Activated CD4-positive, alpha-beta T cell treated with anti-CD3 and anti-CD28 coated beads, Interleukin-10, Interleukin-2, amounts not matched to agents 100 ng/mL and 50 ng/mL, durations not matched to agents 16 hours and 8 hours (primary cell): ENCODE data around the gene CELA2B.
"Not testable (repeated sequence)": the region's sequence is repeated elsewhere in the genome, so short reads cannot be mapped to it uniquely, and the experiment has no call there.

Experiments
- DNase-seq: peaks from one replicate; pipeline ENCODE4 v3.0.0-alpha.2; 2020

The CELA2B gene

GRCh38 chr1:15445390-15446122 is 30.3 kb upstream of the CELA2B start:
- DNase-seq, result no peak

GRCh38 chr1:15446212-15446611 is 29.7 kb upstream of the CELA2B start:
- no peak for DNase-seq

- DNase-seq, result no peak
Measured at GRCh38 chr1:15448877-15449462, 26.9 kb upstream of the CELA2B start.

DNA sequence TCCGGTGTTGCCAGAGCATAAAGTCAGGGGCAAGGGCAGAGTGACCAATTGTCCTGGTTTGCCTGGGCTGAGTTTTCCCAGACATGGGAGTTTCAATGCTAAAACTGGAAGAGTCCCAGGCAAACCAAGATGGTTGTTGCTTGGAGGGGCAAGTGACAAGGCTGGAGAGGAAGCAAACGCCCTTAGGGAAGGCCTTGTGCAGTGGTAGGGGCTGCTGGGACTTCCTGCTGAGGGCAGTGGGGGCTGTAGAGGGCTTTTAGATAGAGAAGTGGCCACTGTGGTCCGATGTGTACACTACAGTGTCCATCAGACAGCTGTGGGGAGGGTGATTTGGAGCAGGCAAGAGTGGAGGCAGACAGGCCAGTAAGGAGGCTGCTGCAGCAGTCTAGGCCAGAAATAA is 26.3 kb upstream of the CELA2B start:
- no peak for DNase-seq

DNA sequence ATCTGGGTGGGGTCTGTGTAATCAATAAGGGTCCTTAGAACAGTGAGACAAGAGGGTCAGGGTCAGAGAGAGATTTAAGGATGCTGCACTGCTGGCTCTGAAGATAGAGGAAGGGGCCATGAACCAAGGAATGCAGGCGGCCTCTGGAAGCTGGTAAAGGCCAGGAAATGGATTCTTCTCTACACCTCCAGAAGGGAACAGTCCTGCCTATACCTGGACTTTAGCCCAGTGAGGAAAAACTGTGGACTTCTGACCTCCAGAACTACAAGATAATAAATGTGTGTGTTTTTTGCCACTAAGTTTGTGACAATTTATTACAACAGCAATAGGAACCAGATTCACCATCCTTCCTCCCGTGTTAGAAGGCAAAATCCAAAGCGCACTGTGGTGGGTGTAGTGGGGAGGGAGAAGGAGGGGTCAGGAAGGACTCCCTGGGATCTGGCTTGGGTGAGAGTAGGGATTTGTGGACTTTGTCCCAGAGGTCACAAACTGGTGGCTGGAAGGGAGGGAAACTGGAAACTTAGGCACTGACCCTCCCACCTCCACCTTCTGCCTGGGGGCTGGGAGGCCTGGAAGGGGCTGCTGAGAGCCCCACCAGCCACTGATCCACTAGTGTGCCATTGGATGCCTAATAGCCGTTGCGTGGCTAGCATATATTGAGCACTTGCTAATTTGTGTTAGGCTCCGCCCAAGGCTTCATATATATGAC is 24.7 kb upstream of the CELA2B start:
- DNase-seq, result no peak

- DNase-seq, result no peak
Measured at GRCh38 chr1:15452216-15452615, 23.7 kb upstream of the CELA2B start.

DNA sequence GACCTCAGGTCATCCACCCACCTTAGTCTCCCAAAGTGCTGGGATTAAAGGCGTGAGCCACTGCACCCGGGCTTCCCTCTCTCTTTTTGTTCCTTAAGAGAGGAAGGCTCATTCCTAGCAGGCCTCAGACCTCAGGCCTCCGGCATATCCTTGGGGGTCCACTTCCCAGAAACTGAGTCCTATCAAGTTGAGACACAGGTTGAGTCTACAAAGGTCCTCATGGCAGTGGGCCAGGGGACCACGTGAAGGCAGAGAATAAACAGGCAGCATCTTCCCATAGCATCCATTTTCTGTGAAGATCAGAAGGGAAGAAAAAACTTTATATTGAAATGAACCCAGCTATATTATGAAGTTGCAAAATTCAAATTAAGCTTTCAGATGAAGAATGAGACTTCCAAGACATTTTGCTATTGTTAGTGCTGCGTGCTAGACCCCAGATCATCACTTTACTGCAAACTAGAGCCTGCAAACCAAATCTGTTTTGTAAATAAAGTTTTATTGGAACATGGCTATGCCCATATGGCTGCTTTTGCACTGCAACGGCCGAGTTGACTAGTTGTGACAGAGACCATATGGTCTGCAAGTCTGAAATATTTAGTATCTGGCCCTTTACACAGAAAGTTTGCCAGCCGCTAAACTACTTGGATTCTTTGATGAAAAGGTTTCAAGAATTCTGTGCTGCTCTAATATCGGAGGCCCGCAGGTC is 22.9 kb upstream of the CELA2B start:
- DNase-seq, result no peak

DNA sequence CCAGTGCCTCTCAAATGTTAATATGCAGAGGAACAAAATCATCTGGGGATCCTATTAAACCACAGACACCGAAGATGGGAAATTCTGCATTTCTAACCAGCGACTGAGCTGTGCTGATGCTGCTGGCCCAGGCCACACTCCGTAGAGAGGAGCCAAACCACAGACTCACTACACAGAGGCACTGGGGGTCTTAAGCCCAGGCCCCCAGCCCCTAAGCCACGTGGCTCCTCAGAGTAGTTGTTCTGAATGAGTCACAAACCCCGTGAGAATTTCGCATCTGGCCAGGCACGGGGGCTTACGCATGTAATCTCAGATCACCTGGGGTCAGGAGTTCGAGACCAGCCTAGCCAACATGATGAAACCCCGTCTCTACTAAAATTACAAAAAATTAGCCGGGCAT is 22.2 kb upstream of the CELA2B start:
- no peak for DNase-seq

GRCh38 chr1:15454256-15454655 is 21.6 kb upstream of the CELA2B start:
- no peak for DNase-seq

- DNase-seq, result peak; percentile 17
Measured at GRCh38 chr1:15455522-15455921, 20.4 kb upstream of the CELA2B start.

DNA sequence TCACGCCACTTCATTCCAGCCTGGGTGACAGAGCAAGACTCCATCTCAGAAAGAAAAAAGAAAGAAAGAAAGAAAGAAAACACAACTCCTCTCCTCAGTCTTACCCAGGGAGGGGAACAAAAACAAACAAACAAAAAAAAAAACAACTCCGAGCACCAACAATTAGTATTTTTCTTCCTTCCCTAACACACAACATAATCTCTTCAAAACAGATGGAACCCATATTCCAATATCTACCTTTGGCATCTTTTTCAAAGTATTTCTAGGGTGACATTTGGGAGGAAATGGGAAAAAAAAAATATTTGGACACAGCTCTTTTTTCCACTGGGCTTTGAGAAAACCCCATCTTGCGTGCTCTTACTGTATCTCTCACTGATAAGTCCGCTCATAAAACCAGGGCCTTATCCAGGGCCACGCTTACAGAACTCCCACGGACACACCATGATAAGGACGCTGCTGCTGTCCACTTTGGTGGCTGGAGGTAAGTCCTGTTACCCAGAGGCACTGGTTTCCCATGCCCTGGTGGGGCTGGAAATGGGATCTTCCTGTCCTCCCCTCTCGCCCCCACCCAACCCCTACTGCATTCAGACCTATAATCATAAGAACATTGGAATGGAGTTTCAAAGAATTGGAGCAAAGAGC is 19.5 kb upstream of the CELA2B start, which contains the start of gene CELA2A:
Gene CELA2A (plus strand): TSS at position 420 of the 642 bp plus-strand sequence. CDS start 22 bp downstream, at position 442.
- no peak for DNase-seq

- DNase-seq, result no peak
Measured at GRCh38 chr1:15457585-15457984, 18.3 kb upstream of the CELA2B start.

DNA sequence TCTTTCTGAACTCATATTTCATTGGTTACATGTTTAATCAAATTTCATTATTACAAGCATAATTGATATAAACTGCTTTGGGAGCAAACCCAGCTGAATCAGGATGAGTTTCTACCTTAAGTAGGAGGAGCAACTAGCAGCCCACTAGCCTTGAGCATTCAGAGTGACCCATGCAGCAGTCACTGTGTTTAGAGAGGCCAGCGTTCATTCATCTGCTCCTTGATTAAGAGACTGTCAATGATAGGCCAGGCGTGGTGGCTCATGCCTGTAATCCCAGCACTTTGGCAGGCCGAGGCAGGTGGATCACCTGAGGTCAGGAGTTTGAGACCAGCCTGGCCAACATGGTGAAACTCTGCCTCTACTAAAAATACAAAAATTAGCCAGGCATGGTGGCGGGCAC is 17.5 kb upstream of the CELA2B start:
- DNase-seq, result not testable (repeated sequence)

DNA sequence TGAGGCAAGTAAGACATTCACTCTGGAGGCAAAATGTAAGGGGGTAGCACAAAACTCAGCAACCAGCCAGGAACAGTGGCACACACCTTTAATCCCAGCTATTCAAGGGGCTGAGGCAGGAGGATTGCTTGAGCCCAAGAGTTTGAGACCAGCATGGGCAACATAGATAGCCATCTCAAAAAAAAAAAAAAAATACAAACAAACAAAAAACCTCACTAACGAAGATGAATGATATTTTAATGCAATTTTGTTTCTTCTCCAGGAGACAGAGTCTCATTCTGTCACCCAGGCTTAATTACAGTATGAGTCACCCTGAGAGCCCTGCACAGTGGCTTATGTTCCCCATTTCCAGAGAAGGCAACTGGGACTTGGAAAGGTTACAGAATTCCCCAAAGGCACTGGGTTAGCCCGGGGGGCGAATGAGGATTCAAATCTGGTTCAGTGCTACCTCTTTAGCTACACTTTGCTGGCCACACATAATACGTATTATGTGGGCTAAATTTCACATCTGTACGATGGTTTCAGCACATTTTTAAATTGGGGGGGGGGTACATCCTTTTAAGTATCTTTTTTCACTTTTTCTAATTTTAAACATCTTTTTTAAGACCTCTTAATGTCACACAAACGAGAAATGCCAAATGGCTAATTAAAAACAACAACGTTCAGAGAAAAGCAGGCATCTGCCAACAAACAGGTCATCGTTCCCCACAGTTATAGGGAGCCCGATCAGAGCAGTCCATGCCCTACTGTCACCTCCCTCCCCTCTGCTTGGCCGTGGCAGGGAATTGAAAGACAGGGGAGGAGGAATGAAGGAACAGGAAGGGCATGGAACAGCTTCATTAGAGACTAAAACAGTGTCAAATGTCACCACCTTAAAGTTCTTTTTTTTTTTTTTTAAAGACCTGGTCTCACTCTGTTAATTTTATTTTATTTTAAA is 15.9 kb upstream of the CELA2B start:
- no peak for DNase-seq

DNA sequence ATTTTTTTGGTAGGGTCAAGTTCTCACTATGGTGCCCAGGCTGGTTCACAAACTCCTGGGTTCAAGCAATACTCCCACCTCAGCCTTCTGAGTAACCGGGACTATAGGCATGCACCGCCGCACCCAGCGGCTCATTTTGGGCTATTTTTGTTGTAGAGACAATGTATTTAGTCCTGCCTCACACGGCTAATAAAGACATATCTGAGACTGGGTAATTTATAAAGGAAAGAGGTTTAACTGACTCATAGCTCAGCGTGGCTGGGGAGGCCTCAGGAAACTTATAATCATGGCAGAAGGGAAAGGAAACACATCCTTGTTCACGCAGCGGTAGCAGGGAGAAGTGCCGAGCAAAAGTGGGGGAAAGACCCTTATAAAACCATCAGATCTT is 15.2 kb upstream of the CELA2B start:
- DNase-seq, result no peak

GRCh38 chr1:15463064-15463800 is 12.7 kb upstream of the CELA2B start:
- DNase-seq, result not testable (repeated sequence)

DNA sequence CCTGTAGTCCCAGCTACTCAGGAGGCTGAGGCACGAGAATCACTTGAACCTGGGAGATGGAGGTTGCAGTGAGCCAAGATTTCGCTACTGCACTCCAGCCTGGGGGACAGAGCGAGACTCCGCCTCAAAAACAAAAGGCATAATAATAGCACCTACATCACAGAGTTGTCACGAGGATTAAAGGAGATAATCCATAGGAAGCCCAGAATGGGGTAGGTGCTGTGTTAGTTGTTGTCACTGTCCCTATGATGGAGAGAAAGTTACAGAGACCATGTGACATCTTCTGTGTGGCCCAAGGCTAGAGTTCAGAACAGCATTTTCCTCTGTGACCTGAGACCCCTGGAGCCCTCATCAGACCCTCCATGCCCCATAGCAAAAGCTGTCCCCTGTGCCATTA is 12.0 kb upstream of the CELA2B start:
- DNase-seq, result not testable (repeated sequence)

GRCh38 chr1:15465674-15466073 is 10.2 kb upstream of the CELA2B start:
- no peak for DNase-seq

DNA sequence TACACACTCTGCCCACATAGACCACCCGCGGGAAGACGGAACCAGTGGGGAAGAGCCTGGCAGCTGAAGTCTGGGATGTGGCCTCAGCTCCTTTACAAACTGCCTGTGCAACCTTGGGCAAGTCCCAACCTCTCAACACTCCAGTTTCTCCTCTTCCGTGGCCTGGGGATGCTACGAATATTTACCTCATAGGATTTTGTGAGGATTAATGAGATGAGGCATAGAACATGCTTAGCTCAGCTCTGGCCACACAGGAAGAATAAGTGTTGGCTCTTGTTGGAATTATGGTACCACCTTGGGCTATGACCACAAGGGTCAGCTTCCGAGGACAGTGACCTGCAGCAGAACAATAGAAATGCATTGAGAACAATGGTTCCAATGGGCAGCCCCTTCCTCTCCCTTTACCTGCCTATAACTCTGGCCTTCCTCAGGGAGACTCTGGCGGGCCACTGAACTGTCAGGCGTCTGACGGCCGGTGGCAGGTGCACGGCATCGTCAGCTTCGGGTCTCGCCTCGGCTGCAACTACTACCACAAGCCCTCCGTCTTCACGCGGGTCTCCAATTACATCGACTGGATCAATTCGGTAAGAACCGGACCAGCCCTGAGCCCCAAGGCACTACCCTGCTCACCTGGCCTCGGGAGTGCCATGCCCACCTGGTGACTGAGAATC is 8.8 kb upstream of the CELA2B start:
- not testable (repeated sequence) for DNase-seq

DNA sequence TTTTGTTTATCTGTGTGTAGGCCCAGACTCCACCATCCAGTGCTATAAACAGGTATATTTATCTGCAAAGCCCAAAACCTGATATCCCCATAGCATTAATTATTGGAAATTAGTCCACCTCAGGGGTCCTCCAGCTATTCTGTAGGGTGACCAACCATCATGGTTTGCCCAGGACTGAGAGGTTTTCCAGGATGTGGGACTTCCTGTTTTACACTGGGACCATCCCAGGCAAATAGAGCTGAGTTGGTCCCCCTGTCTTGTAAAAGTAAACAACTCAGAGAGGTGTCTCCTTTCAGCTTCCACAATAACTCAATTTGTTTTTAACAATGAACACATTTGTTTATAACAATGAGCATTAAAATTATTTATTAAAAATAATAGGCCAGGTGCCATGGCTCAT is 7.8 kb upstream of the CELA2B start:
- DNase-seq, result no peak
